Astrocyte (in vitro differentiated cells and primary cell): ENCODE results near the gene PCLAF. TPM values are rescaled to one million over a fixed set of nuclear protein-coding genes. Genes with fewer than 3 reads are reported as not detected.

ENCODE experiments used
- DNase-seq: peaks from one replicate; pipeline ENCODE4 v3.0.0-alpha.2; 2010; ENCODE audit warnings: low read depth
- FAIRE-seq: peaks from 2 replicates; lab custom pipeline; 2011; peaks lifted over from hg19 to GRCh38; lab: Jason Lieb, UNC
- H2AFZ ChIP-seq: 2 replicates; pipeline ENCODE4 v1.6.0; 2012; ENCODE audit warnings: low read depth, low read length, inconsistent platforms
- H3K27ac ChIP-seq: 2 replicates; pipeline ENCODE4 v1.5.1; 2011; ENCODE audit warnings: low read depth, low read length, inconsistent platforms
- H3K27me3 ChIP-seq: 2 replicates; pipeline ENCODE4 v1.6.0; 2011; ENCODE audit warnings: low read length, inconsistent platforms; ENCODE audit not compliant: insufficient read depth
- H3K36me3 ChIP-seq: 2 replicates; pipeline ENCODE4 v1.5.1; 2011; ENCODE audit warnings: low read length, inconsistent platforms; ENCODE audit not compliant: insufficient read depth
- H3K4me1 ChIP-seq: 2 replicates; pipeline ENCODE4 v1.5.1; 2011; ENCODE audit warnings: low read length, inconsistent platforms; ENCODE audit not compliant: insufficient read depth
- H3K4me2 ChIP-seq: 2 replicates; pipeline ENCODE4 v1.6.0; 2012; ENCODE audit warnings: low read length, inconsistent platforms
- H3K4me3 ChIP-seq: 2 replicates; pipeline ENCODE4 v1.5.1; 2011; ENCODE audit warnings: low read depth, mild to moderate bottlenecking, low read length, inconsistent platforms; ENCODE audit not compliant: insufficient read depth
- H3K79me2 ChIP-seq: 2 replicates; pipeline ENCODE4 v1.6.0; 2012; ENCODE audit warnings: mild to moderate bottlenecking, low read length, inconsistent platforms; ENCODE audit not compliant: insufficient read depth
- H3K9ac ChIP-seq: 2 replicates; pipeline ENCODE4 v1.6.0; 2012; ENCODE audit warnings: mild to moderate bottlenecking, low read length, inconsistent platforms
- H3K9me3 ChIP-seq: 2 replicates; pipeline ENCODE4 v1.5.1; 2012; ENCODE audit warnings: low read depth, mild to moderate bottlenecking, low read length, inconsistent platforms; ENCODE audit not compliant: insufficient read depth
- H4K20me1 ChIP-seq: 2 replicates; pipeline ENCODE4 v1.6.0; 2012; ENCODE audit warnings: low read length, inconsistent platforms; ENCODE audit not compliant: insufficient read depth
- H3K27ac Mint-ChIP-seq: one replicate; pipeline ENCODE4 v1.8.0; 2021; ENCODE audit warnings: mild to moderate bottlenecking, mixed read lengths; ENCODE audit not compliant: unreplicated experiment
- H3K27me3 Mint-ChIP-seq: one replicate; pipeline ENCODE4 v1.8.0; 2021; ENCODE audit warnings: low read depth, mixed read lengths; ENCODE audit not compliant: unreplicated experiment
- H3K36me3 Mint-ChIP-seq: one replicate; pipeline ENCODE4 v1.8.0; 2021; ENCODE audit warnings: low read depth, mixed read lengths; ENCODE audit not compliant: unreplicated experiment
- H3K4me1 Mint-ChIP-seq: one replicate; pipeline ENCODE4 v1.8.0; 2021; ENCODE audit warnings: low read depth, mixed read lengths; ENCODE audit not compliant: unreplicated experiment
- H3K4me3 Mint-ChIP-seq: one replicate; pipeline ENCODE4 v1.8.0; 2021; ENCODE audit warnings: mild to moderate bottlenecking, moderate library complexity, mixed read lengths; ENCODE audit not compliant: unreplicated experiment
- H3K9me3 Mint-ChIP-seq: one replicate; pipeline ENCODE4 v1.8.0; 2021; ENCODE audit warnings: mild to moderate bottlenecking, mixed read lengths; ENCODE audit not compliant: unreplicated experiment
- CTCF ChIP-seq: IDR thresholded peaks from 2 replicates; pipeline ENCODE4 v1.5.1; 2011; ENCODE audit warnings: low read depth, mild to moderate bottlenecking, inconsistent platforms, low read length, moderate library complexity; ENCODE audit not compliant: insufficient read depth
- EZH2 ChIP-seq: IDR thresholded peaks from 2 replicates; pipeline ENCODE4 v1.6.1; 2012; ENCODE audit warnings: mild to moderate bottlenecking, low read length, inconsistent platforms; ENCODE audit not compliant: insufficient read depth
- total RNA-seq: library from RNA; stranded (reverse); gene quantifications from 2 replicates; pipeline ENCODE4 v1.2.1, GENCODE V29; 2021

Gene PCLAF
- total RNA-seq, 1 donor from 2014 or later: 1.8 TPM

- no peak overlapping the region for H3K4me2 ChIP-seq
- FAIRE-seq (no peak), DNase-seq (no peak)
- H3K36me3 Mint-ChIP-seq: peaks cover 10% of the 10 kb centered on the region
- H3K4me1 ChIP-seq: no peaks in the 10 kb centered on the region
- H3K9ac ChIP-seq: no peak overlapping the region
- no peaks in the 10 kb centered on the region for H3K27me3 ChIP-seq
- H3K9me3 ChIP-seq: no peaks in the 10 kb centered on the region
- no peak overlapping the region for H3K4me3 ChIP-seq
- H3K4me3 Mint-ChIP-seq: no peak overlapping the region
- H3K9me3 Mint-ChIP-seq: no peaks in the 10 kb centered on the region
- H3K27ac Mint-ChIP-seq: no peak overlapping the region
- H3K27ac ChIP-seq: no peak overlapping the region
- H3K4me1 Mint-ChIP-seq: no peaks in the 10 kb centered on the region
- H2AFZ ChIP-seq: no peak overlapping the region
- no peaks in the 10 kb centered on the region for H3K27me3 Mint-ChIP-seq
- no peak for TF ChIP-seq CTCF
- TF ChIP-seq EZH2: no peak
- H3K79me2 ChIP-seq: no peaks in the 10 kb centered on the region
- peaks cover 32% of the 10 kb centered on the region for H3K36me3 ChIP-seq
- peaks cover 6% of the 10 kb centered on the region for H4K20me1 ChIP-seq
Observed at GRCh38 chr15:64423970-64424369, 42.7 kb upstream of the PCLAF start.

- Mint-ChIP-seq H3K36me3 (peaks cover 12% of the 10 kb centered on the region), H3K9me3 (no peaks in the 10 kb centered on the region), H3K27me3 (no peaks in the 10 kb centered on the region), H3K27ac (no peak overlapping the region), H3K4me3 (no peak overlapping the region), H3K4me1 (no peaks in the 10 kb centered on the region)
- Histone ChIP-seq H3K27me3 (no peaks in the 10 kb centered on the region), H2AFZ (no peak overlapping the region), H4K20me1 (peaks cover 6% of the 10 kb centered on the region), H3K27ac (no peak overlapping the region), H3K4me2 (no peak overlapping the region), H3K9me3 (no peaks in the 10 kb centered on the region), H3K79me2 (no peaks in the 10 kb centered on the region), H3K36me3 (peaks cover 39% of the 10 kb centered on the region), H3K4me3 (no peak overlapping the region), H3K4me1 (no peaks in the 10 kb centered on the region), H3K9ac (no peak overlapping the region)
- DNase-seq (no peak), FAIRE-seq (no peak)
- TF ChIP-seq EZH2 (no peak), CTCF (no peak)
Observed at GRCh38 chr15:64422697-64423096, 41.5 kb upstream of the PCLAF start.

GRCh38 chr15:64412216-64412615 lies 31.0 kb upstream of the PCLAF start:
- Mint-ChIP-seq H3K36me3 (peaks cover 20% of the 10 kb centered on the region), H3K4me1 (no peaks in the 10 kb centered on the region), H3K27me3 (no peaks in the 10 kb centered on the region), H3K27ac (no peak overlapping the region), H3K9me3 (no peaks in the 10 kb centered on the region), H3K4me3 (no peak overlapping the region)
- Histone ChIP-seq H3K27me3 (no peaks in the 10 kb centered on the region), H3K27ac (no peak overlapping the region), H3K79me2 (no peaks in the 10 kb centered on the region), H2AFZ (no peak overlapping the region), H3K36me3 (peaks cover 31% of the 10 kb centered on the region), H3K4me2 (no peak overlapping the region), H3K4me3 (no peak overlapping the region), H3K4me1 (no peaks in the 10 kb centered on the region), H3K9ac (no peak overlapping the region), H3K9me3 (no peaks in the 10 kb centered on the region), H4K20me1 (peaks cover 3% of the 10 kb centered on the region)
- TF ChIP-seq CTCF: no peak
- DNase-seq: no peak
- FAIRE-seq: no peak
